Right ventricle myocardium superior (tissue), 1 donor: ENCODE results near the gene AKT1. TPM values are rescaled to one million over a fixed set of nuclear protein-coding genes. Genes with fewer than 3 reads are reported as not detected.

Experiments used
- ATAC-seq: fragments of 200-7000 bp; cut with Tn5 transposase; one replicate; pipeline ENCODE4 v1.9.1; 2020; ENCODE audit warnings: mild to moderate bottlenecking; ENCODE audit not compliant: poor library complexity
- DNase-seq: peaks from one replicate; pipeline ENCODE4 v3.0.0-alpha.2; 2020
- intact Hi-C: fragments of 100-400 bp; cut with DNase I; formaldehyde crosslinking; loops from one replicate; pipeline ENCODE4 v1.11.2; 2022
- total RNA-seq: library from RNA; stranded (reverse); fragmentation: NEBNext Ultra II Directional; extraction: Animal tissue kit (Norgen Biotek cat#: 25700); gene quantifications from one replicate; pipeline ENCODE4 v1.2.1, GENCODE V29; 2021
- donor health status: DM: no; HTN: yes; CAD: no; lungs with severe emphysema.

Gene AKT1
- total RNA-seq, 1 donor from 2014 or later: 120 TPM

- no peak for DNase-seq
- no peak for ATAC-seq
- intact Hi-C loops: no loop called here
Observed at GRCh38 chr14:104781271-104782077, 14.1 kb downstream of the AKT1 start.

- DNase-seq: no peak
- intact Hi-C loops: no loop called here
- no peak for ATAC-seq
Observed at GRCh38 chr14:104780513-104781030, 15.0 kb downstream of the AKT1 start.

GRCh38 chr14:104779776-104780512 is 15.6 kb downstream of the AKT1 start:
- intact Hi-C loops: no loop called here
- ATAC-seq: no peak
- DNase-seq: no peak

GRCh38 chr14:104778694-104779331 is 16.7 kb downstream of the AKT1 start:
- intact Hi-C loops: no loop called here
- ATAC-seq (no peak), DNase-seq (no peak)

- intact Hi-C loops: no loop called here
- DNase-seq (no peak), ATAC-seq (no peak)
Observed at GRCh38 chr14:104777808-104778249, 17.7 kb downstream of the AKT1 start.

GRCh38 chr14:104776961-104777807 is 18.4 kb downstream of the AKT1 start:
- DNase-seq (no peak), ATAC-seq (no peak)
- intact Hi-C loops: no loop called here

GRCh38 chr14:104776481-104776880 is 19.1 kb downstream of the AKT1 start:
- intact Hi-C loops: no loop called here
- DNase-seq (no peak), ATAC-seq (no peak)

GRCh38 chr14:104775073-104775489 is 20.5 kb downstream of the AKT1 start:
- DNase-seq (no peak), ATAC-seq (no peak)
- intact Hi-C loops: no loop called here

- ATAC-seq (no peak), DNase-seq (no peak)
- intact Hi-C loops: no loop called here
Observed at GRCh38 chr14:104774453-104775072, 21.0 kb downstream of the AKT1 start.

- intact Hi-C loops: no loop called here
- ATAC-seq (no peak), DNase-seq (no peak)
Observed at GRCh38 chr14:104773505-104774452, 21.8 kb downstream of the AKT1 start.

- DNase-seq (no peak), ATAC-seq (no peak)
- intact Hi-C loops: no loop called here
Observed at GRCh38 chr14:104772707-104773504, 22.6 kb downstream of the AKT1 start.

GRCh38 chr14:104771918-104772706 is 23.4 kb downstream of the AKT1 start:
- intact Hi-C loops: no loop called here
- no peak for DNase-seq

GRCh38 chr14:104771374-104771773 is 24.2 kb downstream of the AKT1 start:
- no peak for DNase-seq
- intact Hi-C loops: no loop called here
- no peak for ATAC-seq

More at GRCh38 chr14:104771918-104772706, 23.4 kb downstream of the AKT1 start:
- no peak for ATAC-seq

- intact Hi-C loops: no loop called here
- no peak for DNase-seq
- ATAC-seq: no peak
Observed at GRCh38 chr14:104770851-104771272, 24.7 kb downstream of the AKT1 start.

- intact Hi-C loops: no loop called here
- DNase-seq (no peak), ATAC-seq (no peak)
Observed at GRCh38 chr14:104770072-104770579, 25.4 kb downstream of the AKT1 start.
